RPMI8226 (cell line): ENCODE measurements around the gene MBTD1.
"Not testable (repeated sequence)": the region's sequence is repeated elsewhere in the genome, so short reads cannot be mapped to it uniquely, and the experiment has no call there.

Source experiments
- DNase-seq: peaks from one replicate; pipeline ENCODE4 v3.0.0-alpha.2; 2015

MBTD1 gene

DNA sequence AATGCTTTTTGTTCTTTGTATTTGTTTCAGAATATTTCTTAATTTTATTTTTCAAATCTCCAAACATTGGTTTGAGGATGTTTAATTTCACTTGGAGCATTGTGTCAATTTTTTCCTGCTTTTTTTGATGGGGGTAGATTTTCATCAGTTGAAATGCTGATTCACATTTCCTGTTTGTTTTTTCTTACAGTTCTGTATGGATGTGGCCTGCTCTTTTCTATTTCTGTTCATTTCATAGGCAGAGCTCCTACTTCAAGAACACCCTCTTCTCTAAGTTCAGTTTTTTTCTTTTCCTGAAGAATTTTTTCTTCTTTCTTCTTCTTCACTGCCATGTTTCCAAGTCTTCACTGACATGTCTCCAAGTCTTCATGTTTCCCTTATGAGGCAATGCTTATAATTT is 8.8 kb downstream of the MBTD1 start:
- no peak for DNase-seq

DNA sequence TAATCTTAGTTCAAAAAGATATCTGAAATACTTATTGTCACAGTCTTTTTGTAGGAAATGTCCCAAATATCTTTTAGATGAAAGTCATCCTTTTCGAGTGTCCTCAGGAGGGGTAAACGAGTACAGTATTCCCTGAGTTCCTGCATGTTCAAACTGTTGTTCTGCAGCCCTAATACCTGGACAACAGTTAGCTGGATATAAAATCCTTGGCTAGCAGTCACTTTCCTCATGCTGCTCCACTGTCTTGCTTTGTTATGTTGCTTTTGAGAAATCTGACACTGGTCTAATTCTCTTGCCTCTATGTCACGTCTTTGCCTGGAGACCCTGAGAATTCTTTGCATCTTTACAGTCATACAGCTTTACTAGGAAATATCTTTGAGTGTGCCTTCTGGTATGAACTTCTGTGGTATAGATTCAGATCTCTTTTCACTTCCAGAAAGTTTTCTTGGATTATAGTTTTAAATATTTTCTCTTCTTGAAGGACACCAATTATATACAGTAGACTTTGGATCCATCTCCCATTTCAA is 9.5 kb downstream of the MBTD1 start:
- no peak for DNase-seq

GRCh38 chr17:51245535-51245934 is 14.3 kb downstream of the MBTD1 start:
- DNase-seq, result no peak

GRCh38 chr17:51244041-51244440 is 15.8 kb downstream of the MBTD1 start:
- DNase-seq, result no peak

- DNase-seq, result no peak
Observed at GRCh38 chr17:51240275-51240674, 19.6 kb downstream of the MBTD1 start.

DNA sequence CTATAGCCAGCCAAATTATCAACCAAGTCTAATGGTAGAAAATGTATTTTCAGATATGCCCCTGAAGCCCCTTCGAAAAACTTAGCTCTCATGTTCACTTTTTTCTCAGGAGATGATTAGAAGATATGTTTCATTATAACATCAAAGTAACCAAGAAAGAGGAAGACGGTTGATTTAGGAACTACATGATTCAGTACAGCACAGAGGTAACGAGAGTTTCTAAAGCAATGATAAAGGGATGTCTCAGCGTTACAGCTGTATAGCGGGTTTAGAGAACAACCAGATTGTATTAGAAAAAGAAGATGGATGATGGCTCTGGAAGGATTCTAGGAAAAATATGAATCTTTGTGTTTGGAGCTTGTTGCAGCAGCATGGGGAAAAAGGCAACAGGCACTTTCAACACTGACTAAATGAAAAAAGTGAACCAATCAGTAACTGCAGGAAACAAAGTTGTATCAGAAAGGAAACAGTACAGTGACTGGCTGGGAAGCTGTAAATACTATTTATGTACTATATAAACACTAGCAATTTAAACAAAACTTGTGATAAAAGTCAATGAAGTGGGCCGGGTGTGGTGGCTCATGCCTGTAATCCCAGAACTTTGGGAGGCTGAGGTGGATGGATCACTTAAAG is 21.5 kb downstream of the MBTD1 start:
- no peak for DNase-seq

GRCh38 chr17:51234162-51234561 is 25.7 kb downstream of the MBTD1 start:
- no peak for DNase-seq

DNA sequence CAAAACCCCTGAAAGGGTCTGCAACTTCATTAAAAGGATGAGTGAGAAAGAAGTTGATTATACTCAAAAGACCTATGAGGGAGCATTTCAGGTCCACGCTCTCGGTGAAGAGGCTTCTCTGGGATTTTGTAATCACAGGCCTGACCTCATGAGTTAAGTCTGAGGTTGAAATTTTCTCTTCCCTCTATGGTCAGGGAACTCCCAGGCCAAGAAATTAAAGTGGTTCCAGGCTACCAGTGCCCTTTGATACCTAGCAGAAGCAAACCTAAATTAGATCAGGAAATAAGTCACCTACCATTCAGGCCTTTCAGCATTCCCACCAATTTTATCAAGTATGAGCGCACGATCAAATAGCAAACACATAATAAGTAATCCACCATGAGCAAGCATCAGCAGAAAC is 27.9 kb downstream of the MBTD1 start:
- no peak for DNase-seq

DNA sequence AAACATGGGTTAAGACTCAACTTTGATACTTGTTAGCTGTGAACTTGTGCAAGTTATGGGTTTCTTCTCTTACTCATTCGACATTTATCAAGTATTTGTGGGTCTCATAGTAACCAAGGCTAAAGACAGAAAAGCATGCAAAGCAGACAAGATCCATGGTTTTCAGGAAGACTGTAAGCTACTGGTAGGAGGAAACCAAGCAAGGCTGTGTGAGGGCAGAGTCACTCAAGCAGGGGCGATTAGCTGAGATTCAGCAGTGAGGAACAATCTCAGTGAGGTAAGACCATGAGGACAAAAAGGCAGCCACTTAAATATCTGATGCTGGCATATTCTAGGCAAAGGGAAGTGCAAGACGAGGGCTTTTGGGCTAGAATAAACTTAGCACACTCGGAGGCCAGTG is 29.5 kb downstream of the MBTD1 start:
- DNase-seq, result no peak

DNA sequence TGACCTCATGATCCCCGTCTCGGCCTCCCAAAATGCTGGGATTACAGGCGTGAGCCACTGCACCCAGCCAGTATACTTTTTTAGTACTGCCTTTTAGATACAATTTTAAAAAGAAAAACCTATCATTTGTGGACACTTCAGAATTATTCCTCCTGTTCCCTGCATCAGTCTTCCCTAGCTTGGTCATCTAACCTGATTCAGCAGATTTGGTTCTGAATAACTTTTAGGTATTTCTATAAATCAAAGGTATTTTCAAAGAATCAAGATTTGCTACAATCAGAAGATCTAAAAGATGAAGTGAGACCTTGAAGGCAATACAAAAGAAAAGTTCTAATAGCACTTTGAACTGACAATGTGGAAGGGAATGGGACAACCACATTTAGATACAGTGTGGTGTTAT is 30.0 kb downstream of the MBTD1 start:
- DNase-seq, result no peak

DNA sequence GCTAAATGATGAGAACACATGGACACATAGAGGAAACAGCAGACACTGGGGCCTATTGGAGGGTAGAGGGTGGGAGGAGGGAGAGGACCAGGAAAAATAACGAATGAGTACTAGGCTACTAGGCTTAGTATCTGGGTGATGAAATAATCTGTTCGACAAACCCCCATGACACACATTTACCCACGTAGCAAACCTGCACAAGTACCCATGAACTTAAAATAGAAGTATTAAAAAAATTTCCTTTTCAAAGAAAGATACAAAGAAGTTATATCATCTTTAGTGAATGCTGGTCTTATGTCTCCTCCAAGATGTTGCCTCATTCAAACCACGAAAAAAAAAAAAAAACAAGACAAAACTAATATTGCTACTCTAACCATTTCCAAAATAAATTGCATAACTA is 31.7 kb downstream of the MBTD1 start:
- no peak for DNase-seq

- not testable (repeated sequence) for DNase-seq
Observed at GRCh38 chr17:51225523-51225922, 34.3 kb downstream of the MBTD1 start.

DNA sequence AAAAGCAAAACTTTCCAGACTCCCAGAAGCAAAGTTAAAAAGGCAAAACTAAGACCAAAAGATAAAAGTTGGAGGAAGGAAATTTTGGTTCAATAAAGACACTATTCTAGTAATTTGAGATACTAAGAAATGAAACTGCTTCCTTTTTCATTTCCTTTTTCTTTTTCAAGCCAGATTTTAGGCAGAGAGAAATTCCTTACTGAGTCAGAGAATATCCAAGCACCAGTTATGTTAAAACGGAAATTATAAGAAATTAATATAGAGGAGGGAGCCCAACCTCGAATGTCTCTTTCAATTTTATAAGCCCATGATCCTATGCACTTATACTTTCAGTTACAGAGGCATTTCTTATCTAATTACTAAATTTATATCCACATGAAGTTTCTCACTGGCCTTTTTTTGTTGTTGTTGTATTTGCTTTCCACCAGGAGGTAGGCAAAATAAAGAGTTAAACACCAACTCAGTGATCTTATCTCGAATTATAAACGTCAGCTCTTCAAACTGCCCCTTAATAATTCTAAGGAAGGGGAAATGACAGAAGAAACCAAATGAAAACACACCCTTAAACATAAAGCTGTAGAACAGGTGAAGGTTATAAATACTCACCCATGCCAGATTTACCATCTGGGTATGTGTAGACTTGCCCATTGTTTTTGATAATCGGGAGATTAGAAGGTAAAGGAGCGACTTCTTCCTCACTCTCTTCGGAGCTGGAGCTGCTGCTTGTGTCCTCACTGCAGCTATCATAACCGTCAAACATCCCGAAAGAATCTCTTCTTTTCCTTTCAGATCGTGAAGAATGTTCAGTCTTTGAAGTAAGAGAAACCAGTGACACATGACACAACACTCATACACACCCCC is 35.2 kb downstream of the MBTD1 start:
- DNase-seq, result no peak

DNA sequence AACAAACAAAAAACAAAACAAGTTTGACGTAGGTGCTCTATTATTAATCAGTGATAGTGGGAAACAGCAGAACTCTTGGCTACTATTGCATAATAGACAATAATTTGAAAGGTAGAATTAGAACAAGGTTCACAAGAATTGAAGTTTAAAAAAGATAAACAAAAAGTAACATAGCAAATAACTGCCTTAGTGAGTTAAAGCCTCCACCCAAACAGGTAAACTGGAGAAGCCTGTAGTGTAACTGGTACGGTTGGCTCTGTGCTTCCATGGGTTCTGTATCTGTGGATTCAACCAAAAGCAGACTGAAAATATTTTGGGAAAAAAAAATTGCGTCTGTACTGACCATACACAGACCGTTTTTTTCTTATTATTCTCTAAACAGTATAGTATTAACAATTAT is 38.5 kb downstream of the MBTD1 start:
- no peak for DNase-seq

- no peak for DNase-seq
Observed at GRCh38 chr17:51217946-51218345, 41.9 kb downstream of the MBTD1 start.

- DNase-seq, result no peak
Observed at GRCh38 chr17:51214920-51215319, 44.9 kb downstream of the MBTD1 start.

DNA sequence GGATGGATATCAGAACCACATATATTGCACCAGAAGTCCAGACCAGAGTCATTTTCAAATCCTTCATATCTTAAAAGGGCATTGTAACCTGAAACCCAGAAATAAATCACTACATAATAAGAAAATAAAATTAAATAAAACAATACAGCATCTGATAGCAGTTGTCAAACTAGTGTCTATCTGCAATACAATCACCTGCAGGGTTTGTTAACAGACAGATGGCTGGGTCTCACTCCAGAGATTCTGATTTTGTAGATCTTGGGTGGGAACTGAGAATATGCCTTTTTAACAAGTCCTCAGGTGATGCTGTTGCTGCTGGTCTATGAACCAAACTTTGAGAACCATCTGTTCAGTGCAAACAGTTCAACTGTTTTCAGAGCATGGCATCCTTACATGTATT is 56.0 kb downstream of the MBTD1 start:
- DNase-seq, result no peak

DNA sequence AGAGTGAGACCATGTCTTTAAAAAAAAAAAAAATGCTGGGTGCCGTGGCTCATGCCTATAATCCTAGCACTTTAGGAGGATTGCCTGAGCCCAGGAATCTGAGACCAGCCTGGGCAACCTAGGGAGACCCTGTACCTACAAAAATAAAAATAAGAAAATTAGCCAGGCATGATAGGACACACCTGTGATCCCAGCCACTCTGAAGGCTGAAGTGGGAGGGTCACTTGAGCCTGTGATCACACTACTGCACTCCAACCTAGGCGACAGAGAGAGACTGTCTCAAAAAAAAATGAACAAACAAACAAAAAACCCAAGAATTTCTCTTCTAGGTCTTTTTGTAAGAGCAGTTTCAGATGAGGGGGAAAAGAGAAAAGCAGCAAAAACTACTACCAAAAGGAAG is 59.0 kb downstream of the MBTD1 start:
- DNase-seq, result no peak

DNA sequence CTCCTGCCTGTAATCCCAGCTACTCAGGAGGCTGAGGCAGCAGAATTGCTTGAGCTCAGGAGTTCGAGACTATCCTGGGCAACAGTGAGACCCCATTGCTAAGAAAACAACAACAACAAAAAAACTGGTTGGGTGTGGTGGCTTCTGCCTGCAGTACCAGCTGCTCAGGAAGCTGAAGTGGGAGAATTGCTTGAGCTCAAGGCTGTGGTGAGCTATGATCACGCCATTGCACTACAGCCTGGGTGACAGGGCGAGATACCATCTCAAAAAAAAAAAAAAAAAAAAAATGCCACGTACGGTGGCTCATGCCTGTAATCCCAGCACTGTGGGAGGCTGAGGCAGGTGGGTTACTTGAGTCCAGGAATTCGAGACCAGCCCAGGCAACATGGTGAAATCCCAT is 59.6 kb downstream of the MBTD1 start:
- no peak for DNase-seq

DNA sequence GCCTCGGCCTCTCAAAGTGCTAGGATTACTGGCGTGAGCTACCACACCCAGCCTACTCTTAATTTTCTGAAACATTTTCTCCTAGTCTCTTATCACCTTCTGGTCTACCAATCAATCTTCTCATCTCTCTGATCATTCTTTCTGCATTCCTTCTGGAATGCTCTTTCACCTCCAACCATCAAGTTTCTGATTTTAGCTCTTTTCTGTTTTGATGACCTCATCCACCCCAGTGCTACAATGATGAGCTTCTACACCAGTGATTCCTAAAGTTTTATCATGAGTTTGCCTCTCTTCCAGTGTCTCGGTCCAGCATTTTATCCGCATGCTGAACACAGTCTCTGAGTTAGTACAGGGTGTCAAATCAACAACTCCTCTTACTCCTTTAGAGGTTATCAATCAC is 62.1 kb downstream of the MBTD1 start:
- DNase-seq, result no peak

DNA sequence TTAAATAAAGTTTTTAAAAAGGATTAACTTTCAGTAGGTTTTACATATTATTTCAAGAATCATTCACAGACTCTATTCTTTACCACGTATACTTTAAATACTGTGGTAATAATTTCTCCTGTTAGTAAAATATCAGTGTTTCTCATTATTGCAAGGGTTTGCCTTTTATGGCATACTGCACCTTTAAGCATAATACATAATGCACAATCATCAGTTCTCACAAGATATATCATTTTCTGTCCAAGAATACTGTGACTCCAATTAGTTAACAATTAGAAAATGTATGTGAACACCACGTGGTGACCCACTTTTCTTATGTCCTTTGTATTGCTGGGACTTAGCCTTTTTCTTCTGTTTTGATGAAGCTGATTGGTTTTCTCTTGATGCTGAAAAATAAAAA is 68.0 kb downstream of the MBTD1 start:
- no peak for DNase-seq

DNA sequence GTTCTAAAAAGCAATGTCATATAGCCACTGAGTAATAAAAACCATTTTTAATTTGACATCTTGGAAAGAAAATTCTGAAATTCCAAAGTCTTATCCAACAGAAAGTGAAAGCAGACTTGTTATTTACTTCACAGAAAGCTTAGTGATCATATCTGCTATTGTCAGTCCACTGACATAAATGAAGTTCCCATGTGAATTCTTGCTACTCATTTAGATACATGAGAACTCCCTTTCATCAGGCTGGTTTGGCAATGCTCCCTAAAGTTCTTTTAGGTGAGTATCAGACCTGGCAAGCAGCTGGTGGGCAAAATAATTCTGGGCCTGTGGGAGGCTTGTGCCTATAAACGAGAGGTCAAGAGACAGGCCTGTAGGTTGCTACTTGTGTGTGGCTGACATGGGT is 70.2 kb downstream of the MBTD1 start:
- DNase-seq, result no peak

DNA sequence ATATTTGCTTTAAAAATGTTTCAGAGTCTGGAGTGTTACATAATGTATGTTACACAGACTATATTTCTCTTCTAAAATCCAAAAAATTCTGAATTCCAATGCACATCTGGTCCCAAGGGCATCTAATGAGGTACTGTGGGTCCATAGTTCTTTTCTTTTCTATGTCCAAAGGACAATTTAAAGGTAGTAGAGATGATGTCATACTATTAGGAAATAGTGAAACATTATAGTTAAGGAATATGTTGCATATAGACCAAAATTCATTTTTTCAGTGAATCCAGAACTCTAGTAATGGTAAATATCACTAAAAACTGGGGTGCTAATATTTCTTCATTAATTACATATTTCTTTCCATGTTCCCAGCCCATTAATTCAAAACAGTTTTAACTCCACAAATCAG is 70.7 kb downstream of the MBTD1 start:
- no peak for DNase-seq

- DNase-seq, result no peak
Observed at GRCh38 chr17:51188271-51188833, 71.5 kb downstream of the MBTD1 start.
